HTR-8/SVneo (cell line): ENCODE results near the gene CCR5.

Experiments
- DNase-seq: peaks from one replicate; pipeline ENCODE4 v3.0.0; 2011; ENCODE audit warnings: low spot score, mixed read lengths; ENCODE audit not compliant: insufficient read length
- FAIRE-seq: peaks from 2 replicates; lab custom pipeline; 2011; peaks lifted over from hg19 to GRCh38; lab: Jason Lieb, UNC

CCR5 gene

GRCh38 chr3:46405301-46406019 lies 34.7 kb downstream of the CCR5 start:
- DNase-seq (no peak), FAIRE-seq (no peak)

DNA sequence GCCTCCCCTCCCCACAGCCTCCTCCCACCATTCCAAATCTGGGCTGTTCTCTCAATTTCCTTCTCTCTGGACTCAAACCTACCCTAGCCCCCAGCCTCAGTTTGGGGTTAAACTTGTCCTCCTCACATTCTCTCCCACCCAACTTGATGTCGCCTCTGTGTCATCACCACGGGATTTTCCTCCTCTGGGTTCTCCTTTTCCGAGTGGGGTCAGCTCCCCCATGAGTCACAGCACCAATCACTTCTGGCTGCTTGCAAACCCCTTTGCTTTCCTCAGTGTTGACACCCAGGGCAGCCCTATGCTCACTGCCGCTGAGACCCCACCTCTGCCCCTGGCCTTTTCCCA lies 35.7 kb downstream of the CCR5 start:
- no peak for FAIRE-seq
- no peak for DNase-seq

GRCh38 chr3:46406788-46407611 lies 36.3 kb downstream of the CCR5 start, which contains the start of the genes CCR5AS and CCRL2:
Gene CCR5AS, minus strand, starts transcription at chr3:46407066.
Gene CCRL2, plus strand, starts transcription at chr3:46407259. Its CDS starts 821 bp downstream, at chr3:46408080.
- DNase-seq, result peak; percentile 43
- no peak for FAIRE-seq

GRCh38 chr3:46407970-46408369 lies 37.2 kb downstream of the CCR5 start:
- FAIRE-seq, result no peak
- no peak for DNase-seq

DNA sequence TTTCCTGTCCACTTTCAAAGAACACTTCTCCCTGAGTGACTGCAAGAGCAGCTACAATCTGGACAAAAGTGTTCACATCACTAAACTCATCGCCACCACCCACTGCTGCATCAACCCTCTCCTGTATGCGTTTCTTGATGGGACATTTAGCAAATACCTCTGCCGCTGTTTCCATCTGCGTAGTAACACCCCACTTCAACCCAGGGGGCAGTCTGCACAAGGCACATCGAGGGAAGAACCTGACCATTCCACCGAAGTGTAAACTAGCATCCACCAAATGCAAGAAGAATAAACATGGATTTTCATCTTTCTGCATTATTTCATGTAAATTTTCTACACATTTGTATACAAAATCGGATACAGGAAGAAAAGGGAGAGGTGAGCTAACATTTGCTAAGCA lies 38.1 kb downstream of the CCR5 start:
- no peak for FAIRE-seq
- DNase-seq, result no peak

GRCh38 chr3:46409739-46410489 lies 39.2 kb downstream of the CCR5 start:
- DNase-seq (no peak), FAIRE-seq (no peak)

DNA sequence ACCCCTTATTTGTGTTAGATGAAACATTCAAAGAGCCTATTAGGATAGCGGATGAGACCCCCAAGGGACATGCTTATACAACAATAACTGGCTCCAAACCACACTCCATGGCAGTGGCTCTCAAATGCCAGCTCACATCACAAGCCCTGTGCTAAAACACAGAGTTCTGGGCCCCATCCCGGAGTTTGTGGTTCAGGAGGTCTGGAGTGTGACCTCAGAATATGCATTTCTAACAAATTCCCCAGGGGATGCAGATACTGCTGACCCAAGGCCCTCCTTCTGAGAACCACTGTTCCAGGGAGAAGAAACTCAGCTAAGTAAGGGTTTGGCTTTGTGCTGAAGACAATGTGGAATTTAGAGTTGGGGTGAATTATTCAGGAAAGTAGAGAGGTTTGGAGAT lies 39.9 kb downstream of the CCR5 start:
- no peak for FAIRE-seq
- no peak for DNase-seq

DNA sequence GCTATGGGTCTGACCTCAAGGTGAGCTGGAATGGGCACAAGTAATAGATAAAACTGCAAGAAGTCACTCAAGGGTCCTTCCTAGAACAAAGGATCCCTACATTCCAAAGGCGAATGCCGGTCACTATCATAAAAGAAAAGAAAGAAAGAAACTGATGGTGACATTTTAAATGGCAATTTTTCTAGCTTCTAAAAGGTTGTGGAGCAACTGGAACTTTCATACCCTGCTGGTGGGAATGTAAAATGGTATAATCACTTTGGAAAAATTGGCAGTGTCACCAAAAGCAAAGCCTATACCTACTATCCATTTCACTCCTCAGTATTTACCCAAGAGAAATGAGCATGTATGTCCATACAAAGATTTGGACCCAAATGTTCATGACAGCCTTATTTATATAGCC lies 40.5 kb downstream of the CCR5 start:
- no peak for FAIRE-seq
- DNase-seq, result no peak

DNA sequence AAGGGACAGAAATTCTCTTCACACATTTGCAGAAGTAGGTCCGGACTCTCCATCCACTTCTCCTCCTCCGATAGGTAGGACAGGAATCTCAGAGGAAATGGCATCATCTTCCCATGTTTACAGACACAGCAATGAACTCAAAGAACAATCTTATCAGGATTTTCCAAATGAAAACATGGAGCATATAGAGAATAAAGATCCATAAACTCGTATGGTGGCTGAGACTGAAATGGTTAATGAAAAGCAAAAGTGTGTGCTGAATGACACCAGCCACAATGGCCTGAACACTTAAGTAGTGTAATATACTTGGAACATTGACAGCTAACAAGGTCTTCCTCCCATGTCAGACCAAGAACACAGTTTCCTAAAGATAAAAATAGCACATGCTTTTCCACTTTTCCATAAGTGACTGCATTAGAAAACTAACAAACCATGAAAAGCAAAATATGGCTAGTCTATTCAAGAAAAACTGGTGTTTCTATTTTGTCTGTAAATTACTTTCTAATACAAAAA lies 42.1 kb downstream of the CCR5 start:
- FAIRE-seq (no peak), DNase-seq (no peak)

GRCh38 chr3:46413951-46414350 lies 43.2 kb downstream of the CCR5 start:
- FAIRE-seq, result no peak
- no peak for DNase-seq

GRCh38 chr3:46414739-46415138 lies 44.0 kb downstream of the CCR5 start:
- DNase-seq, result no peak
- no peak for FAIRE-seq

DNA sequence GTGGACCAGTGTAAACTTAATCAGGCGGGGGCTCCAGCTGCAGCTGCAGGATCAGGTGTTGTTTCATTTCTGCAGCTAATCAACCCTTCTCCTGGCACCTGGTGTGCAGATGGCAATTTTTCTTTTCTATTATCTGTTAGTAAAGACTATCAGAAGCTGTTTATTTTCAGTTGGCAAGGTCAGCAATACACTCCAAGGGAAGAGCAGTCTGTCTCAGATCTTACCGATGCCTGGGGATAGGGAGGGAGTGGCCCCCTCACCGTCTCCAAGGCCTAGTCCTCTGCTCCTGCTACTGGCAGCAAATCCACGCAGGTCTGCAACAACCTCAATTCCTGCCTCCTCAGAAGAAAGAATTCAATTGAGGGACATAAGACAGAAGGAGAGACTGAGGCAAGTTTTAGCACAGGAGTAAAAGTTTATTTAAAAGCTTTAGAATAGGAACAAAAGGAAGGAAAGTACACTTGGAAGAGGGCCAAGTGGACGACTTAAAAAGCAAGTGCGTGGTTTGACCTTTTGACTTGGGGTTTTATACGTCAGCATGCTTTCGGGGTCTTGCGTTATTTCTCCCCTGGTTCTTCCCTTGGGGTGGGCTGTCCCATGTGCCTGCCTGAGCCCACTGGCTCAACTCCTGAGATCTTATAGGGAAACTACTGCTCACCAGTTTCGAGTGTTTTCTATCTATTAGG lies 45.5 kb downstream of the CCR5 start:
- no peak for FAIRE-seq
- DNase-seq, result no peak

- DNase-seq, result no peak
- no peak for FAIRE-seq
Measured at GRCh38 chr3:46416811-46417510, 46.2 kb downstream of the CCR5 start.

DNA sequence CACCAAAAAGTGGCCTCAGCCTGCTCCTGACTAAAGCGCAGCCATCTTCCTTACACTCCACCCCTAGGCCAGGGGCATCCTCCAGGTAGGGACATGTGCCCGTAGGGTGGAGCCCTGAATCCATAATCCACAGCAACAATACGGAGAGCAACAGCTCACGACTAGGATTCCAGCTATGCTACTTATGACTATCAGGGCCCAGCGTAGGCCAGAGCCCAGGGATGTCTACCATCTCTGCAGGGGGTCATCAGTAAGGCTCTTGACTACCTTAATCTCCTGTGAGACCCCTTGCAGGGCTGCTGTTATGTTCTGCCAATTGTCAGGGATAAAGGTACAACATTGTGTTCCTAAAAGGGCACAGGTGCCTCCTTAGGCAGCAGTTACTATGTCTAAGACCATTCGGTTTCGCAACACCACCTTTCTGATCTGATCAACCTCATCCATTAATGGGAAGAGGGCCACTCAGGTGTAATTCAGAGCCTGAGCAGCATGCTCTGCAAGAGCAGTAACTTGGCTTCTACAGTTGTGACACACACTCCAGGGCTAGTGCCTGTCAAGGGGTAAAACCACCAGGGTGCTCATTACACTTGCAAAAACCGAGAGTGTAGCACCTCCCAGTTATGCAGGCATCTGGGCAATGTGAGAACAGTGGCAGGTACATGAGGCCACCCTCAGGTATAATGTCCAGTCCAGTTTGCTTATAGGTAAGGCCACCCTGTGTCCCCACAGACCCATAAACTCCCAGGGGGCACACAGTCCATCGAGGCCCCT lies 47.3 kb downstream of the CCR5 start:
- FAIRE-seq (no peak), DNase-seq (no peak)

GRCh38 chr3:46419816-46420215 lies 49.1 kb downstream of the CCR5 start:
- no peak for FAIRE-seq
- no peak for DNase-seq

DNA sequence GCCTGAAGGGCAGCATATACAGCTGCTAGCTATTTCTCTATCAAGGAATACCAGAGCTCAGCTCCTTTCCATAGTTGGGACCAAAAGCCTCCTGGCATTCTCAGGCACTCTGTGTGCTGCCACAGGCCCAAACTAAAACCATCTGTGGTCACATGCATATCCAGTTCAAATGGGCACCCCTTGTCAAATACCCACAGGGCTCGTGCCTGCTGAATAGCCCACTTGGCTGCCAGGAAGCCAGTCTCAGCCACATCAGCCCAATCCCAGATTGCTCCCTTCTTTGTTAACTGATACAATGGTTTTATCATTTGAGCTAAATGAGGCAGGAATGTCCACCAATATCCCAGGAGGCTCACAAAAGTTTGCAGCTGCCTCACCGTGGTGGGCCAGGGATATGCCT lies 50.2 kb downstream of the CCR5 start:
- no peak for DNase-seq
- FAIRE-seq, result no peak

GRCh38 chr3:46422617-46423016 lies 51.9 kb downstream of the CCR5 start:
- DNase-seq (no peak), FAIRE-seq (no peak)

DNA sequence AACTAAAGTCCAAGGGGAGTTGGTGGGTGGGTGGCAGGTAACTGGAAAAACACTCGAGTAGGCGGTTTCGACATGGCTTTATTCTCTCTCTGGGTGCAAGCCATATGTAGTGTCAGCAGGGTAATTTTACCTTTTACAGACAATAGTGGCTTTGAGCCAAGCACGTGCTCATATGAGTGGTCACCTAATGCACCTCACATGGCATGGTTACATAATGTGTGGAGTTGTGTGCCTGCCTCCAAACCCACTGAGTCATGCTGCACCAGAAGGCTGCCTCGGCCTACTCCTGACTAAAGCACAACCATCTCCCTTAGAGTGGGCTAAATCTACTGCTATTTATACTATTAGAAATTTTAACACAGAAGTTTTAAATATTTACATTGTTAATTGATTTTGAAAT lies 52.8 kb downstream of the CCR5 start:
- no peak for DNase-seq
- no peak for FAIRE-seq
